AG04449 (cell line): Measurements from ENCODE around the gene HBG1.
"Not testable (repeated sequence)": the region's sequence is repeated elsewhere in the genome, so short reads cannot be mapped to it uniquely, and the experiment has no call there.

Source experiments
- CTCF ChIA-PET: fragments of 350-600 bp; formaldehyde crosslinking; extraction: SDS; loops from one replicate; lab custom pipeline; 2021; ENCODE audit warnings: antibody characterized with exemption; lab: Yijun Ruan, JAX
- POLR2A ChIA-PET: fragments of 400-600, 350-600 bp; formaldehyde crosslinking; extraction: SDS; loops from one replicate; lab custom pipeline; 2020; ENCODE audit warnings: antibody characterized with exemption, inconsistent platforms; lab: Yijun Ruan, JAX
- DNase-seq: peaks from one replicate; pipeline ENCODE4 v3.0.0-alpha.2; 2010; ENCODE audit warnings: low read depth, low spot score
- H3K4me3 ChIP-seq: 2 replicates; pipeline ENCODE4 v1.5.1; 2011; ENCODE audit warnings: low read depth, mild to moderate bottlenecking, control low read depth, low read length
- CTCF ChIP-seq: IDR thresholded peaks from one replicate; pipeline ENCODE4 v1.5.1; 2011; ENCODE audit warnings: mild to moderate bottlenecking, moderate library complexity, low read length, control low read depth, inconsistent platforms; ENCODE audit not compliant: insufficient read depth; ENCODE audit errors: missing control alignments

Gene HBG1

GRCh38 chr11:5251746-5252145, 2.1 kb upstream of the HBG1 start:
- POLR2A ChIA-PET, result no interaction called here
- CTCF ChIA-PET, result no interaction called here

GRCh38 chr11:5250543-5251204, 1.0 kb upstream of the HBG1 start:
- no peak for TF ChIP-seq CTCF
- ChIA-PET CTCF (no interaction called here), POLR2A (interaction anchor here (0.6 kb wide), 1 partner anchor 29 kb away, joined by 3 read pairs; no protein-coding TSS in a partner anchor)
- H3K4me3 ChIP-seq, result no peak overlapping the region
- no peak for DNase-seq

More at GRCh38 chr11:5251746-5252145, 2.1 kb upstream of the HBG1 start:
- no peak for TF ChIP-seq CTCF
- no peak for DNase-seq
- H3K4me3 ChIP-seq, result no peak overlapping the region

GRCh38 chr11:5248498-5248897, 1.2 kb downstream of the HBG1 start:
- H3K4me3 ChIP-seq, POLR2A ChIA-PET, CTCF ChIA-PET, DNase-seq: not testable (repeated sequence)

GRCh38 chr11:5247472-5248192, 2.0 kb downstream of the HBG1 start:
- H3K4me3 ChIP-seq, result no peak overlapping the region
- DNase-seq, result no peak
- ChIA-PET CTCF (no interaction called here), POLR2A (no interaction called here)
- no peak for TF ChIP-seq CTCF

GRCh38 chr11:5246772-5247471, 2.7 kb downstream of the HBG1 start:
- ChIA-PET CTCF (no interaction called here), POLR2A (no interaction called here)
- TF ChIP-seq CTCF, result no peak
- no peak for DNase-seq
- H3K4me3 ChIP-seq, result no peak overlapping the region

- ChIA-PET POLR2A (no interaction called here), CTCF (no interaction called here)
- H3K4me3 ChIP-seq, result no peak overlapping the region
- no peak for TF ChIP-seq CTCF
- DNase-seq, result no peak
These were observed 4.5 kb downstream of the HBG1 start for GRCh38 chr11:5245155-5245554.
